GM13977 (cell line): ENCODE results near the gene ELOVL5.
A peak's percentile ranks its signal among the peaks of the same experiment; 100 is the strongest.

Source experiments
- DNase-seq: peaks from one replicate; pipeline ENCODE4 v3.0.0; 2012; ENCODE audit warnings: low spot score
- in situ Hi-C: fragments of 300-500 bp; cut with MboI; formaldehyde crosslinking; loops from one replicate; pipeline ENCODE4 v1.12.0; 2022; ENCODE audit warnings: low sequenced_read_pairs, low pct_unique_long_range_greater_than_20kb, mixed read lengths, inconsistent platforms; ENCODE audit not compliant: unreplicated experiment
- TF ChIP-seq, protein P1 (sequence below): IDR thresholded peaks from 2 replicates; pipeline ENCODE4 v1.5.1; 2012; ENCODE audit warnings: mild to moderate bottlenecking, control low read depth; ENCODE audit not compliant: insufficient read depth; ENCODE audit errors: extremely low read depth, missing control alignments

ELOVL5 gene

DNA sequence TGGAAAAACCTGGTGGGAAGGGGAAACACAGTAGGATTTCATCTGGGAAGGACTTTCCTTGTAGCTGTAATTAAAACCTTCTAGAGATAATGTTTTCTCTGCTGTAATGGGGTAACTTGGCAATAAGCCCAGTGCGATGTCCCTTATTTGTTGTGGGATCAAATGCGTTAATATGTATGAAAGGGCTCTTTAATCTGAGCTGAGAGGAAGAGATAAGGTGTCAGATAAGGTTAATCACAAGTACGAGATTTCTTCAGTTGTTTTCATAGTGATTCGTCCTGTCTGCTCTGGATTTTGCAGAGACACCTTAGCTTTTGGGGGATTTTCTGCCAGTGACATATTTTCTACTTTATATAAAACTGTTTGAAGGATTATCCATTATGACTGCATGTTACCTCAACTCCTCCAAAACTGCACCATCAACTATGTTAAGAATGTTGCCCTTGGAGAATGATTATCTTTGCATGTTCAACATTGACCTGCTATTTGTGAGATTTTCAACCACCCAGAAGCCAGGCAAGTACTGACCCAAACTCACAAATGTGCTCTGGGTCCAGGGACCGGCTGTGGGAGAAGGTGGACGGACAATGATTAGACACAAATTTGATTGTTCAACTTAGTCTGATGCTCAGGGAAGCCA lies 21.2 kb upstream of the ELOVL5 start:
- in situ Hi-C loops: no loop called here
- TF ChIP-seq, protein P1, sequence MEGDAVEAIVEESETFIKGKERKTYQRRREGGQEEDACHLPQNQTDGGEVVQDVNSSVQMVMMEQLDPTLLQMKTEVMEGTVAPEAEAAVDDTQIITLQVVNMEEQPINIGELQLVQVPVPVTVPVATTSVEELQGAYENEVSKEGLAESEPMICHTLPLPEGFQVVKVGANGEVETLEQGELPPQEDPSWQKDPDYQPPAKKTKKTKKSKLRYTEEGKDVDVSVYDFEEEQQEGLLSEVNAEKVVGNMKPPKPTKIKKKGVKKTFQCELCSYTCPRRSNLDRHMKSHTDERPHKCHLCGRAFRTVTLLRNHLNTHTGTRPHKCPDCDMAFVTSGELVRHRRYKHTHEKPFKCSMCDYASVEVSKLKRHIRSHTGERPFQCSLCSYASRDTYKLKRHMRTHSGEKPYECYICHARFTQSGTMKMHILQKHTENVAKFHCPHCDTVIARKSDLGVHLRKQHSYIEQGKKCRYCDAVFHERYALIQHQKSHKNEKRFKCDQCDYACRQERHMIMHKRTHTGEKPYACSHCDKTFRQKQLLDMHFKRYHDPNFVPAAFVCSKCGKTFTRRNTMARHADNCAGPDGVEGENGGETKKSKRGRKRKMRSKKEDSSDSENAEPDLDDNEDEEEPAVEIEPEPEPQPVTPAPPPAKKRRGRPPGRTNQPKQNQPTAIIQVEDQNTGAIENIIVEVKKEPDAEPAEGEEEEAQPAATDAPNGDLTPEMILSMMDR: no peak
- DNase-seq: no peak

DNA sequence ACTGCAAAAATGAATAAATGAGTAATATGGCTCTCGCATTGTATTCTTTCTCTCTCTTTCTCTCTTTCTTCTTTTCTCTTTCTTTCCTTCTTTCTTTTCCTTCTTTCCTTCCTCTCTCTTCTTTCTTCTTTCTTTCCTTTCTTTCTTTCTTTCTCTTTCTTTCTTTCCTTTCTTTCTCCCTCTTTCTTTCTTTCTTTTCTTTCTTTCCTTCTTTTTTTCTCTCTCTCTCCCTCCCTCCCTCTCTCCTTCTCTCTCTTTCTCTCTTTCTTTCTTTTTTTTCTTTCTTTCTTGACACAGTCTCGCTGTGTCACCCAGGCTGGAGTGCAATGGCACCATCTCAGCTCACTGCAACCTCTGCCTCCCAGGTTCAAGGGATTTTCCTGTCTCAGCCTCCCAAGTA lies 20.3 kb upstream of the ELOVL5 start:
- in situ Hi-C loops: no loop called here
- DNase-seq: no peak
- TF ChIP-seq, protein P1: no peak

DNA sequence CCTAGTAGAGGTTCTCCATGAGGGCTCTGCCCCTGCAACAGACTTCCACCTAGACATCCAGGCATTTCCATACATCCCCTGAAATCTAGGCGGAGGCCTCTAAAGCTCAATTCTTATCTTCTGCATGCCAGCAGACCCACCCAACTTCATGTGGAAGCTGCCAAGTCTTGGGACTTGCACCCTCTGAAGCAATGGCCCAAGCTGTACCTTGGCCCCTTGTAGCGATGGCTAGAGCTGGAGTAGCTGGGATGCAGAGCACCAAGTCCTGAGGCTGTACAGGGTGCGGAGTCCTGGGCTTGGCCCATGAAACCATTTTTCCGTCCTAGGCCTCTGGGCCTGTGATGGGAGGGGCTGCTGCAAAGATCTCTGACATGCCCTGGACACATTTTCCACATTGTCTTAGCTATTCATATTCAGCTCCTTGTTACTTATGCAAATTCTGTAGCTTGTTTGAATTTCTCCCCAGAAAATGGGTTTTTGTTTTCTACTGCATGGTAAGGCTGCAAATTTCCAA lies 17.4 kb upstream of the ELOVL5 start:
- in situ Hi-C loops: no loop called here
- TF ChIP-seq, protein P1: no peak
- no peak for DNase-seq

DNA sequence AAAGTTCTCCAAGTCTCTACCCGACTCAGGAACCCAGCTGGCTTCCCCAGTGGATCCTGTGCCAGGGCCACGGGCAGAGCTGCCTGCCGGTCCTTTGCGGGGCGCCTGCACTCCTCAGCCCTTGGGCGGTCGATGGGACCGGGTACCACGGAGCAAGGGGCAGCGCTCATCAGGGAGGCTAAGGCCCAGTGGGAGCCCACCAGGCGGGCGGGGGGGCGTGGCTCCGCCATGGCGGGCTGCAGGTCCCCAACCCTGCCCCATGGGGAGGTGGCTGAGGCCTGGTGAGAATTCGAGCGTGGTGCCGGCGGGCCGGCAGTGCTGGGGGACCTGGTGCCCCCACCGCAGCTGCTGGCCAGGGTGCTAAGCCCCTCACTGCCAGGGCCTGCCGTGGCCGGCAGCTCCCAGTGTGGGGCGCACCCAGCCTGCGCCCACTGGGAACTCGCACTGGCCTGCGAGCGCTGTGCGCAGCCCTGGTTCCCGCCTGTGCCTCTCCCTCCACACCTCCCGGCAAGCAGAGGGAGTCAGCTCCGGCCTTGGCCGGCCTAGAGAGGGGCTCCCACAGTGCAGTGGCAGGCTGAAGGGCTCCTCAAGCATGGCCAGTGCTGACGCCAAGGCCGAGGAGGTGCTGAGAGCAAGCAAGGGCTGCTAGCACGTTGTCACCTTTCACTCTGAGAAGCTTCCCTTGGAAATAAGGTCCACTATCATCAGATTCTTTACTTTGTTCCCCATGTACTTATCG lies 14.8 kb upstream of the ELOVL5 start:
- no peak for DNase-seq
- TF ChIP-seq, protein P1: no peak
- in situ Hi-C loops: no loop called here

DNA sequence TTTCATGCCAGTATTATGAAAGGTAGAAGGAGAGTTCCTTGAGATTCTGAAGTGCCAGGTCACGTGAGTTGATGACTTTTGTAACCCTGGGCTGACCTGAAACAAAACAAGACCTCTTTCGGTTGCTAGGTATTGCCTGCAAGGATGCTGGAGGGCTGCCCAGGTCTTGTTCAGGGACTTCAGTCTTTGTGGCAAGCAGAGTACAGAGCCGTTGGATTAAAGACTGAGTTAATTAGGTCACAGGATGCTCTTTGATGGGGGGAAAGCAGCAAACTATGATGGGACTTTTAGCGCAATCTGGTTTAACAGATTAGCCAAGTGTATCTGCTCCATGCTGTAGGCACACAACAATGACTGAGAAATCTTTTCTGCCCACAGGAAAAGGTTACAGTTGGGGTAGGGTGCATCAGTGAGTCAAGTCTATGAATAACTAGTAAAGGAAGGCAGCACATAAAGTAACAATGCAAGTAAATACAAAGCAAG lies 12.8 kb upstream of the ELOVL5 start:
- peak; percentile 41 for DNase-seq
- TF ChIP-seq, protein P1: no peak
- in situ Hi-C loops: no loop called here

DNA sequence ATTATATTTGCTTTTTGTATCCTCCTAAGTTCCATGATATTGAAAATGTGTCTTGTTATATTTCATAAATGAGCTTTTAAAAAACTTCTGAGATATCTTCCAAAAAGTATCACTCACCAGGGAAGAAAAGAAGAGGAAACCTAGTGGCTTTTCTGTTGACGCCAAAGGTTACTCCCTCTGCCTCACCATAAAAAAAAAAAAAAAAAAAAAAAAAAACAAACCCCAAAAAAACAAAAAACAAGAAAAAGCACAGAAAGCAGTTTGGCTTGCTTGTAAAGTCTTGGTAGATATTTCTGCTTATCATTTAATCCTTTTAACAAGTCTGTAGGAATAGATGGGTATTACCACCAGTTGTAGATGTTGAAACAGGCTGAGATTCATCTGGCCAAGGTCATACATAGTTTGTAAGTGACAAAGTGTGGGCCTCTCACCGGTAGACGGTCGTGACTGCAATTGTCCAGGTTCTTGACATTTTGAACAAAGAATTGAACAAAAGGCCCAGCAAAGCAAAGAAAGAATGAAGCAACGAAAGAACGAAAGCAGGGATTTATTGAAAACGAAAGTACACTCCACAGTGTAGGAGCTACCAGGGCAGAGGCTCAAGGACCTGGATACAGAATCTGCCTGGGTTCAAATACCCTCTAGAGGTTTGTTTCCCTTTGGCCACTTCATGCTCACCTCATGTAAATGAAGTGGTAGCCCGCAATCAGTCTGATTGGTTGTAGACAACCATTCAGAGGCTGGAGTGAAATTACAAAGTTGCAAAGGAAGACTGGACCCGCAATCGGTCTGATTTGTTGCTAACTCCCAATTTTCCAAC lies 11.6 kb upstream of the ELOVL5 start:
- TF ChIP-seq, protein P1: no peak
- peak; percentile 32 for DNase-seq
- in situ Hi-C loops: no loop called here
